SU-DHL-6 (cell line): ENCODE measurements around the gene CHORDC1.
"Not testable (repeated sequence)": the region's sequence is repeated elsewhere in the genome, so short reads cannot be mapped to it uniquely, and the experiment has no call there.

Source experiments
- H2AFZ ChIP-seq: fragments of 200-600 bp; sonication (generic); 2 replicates; pipeline ENCODE4 v1.6.1; 2014; ENCODE audit warnings: low read depth, mild to moderate bottlenecking, moderate library complexity, mixed read lengths, antibody characterized with exemption, low read length; ENCODE audit not compliant: severe bottlenecking
- H3F3A ChIP-seq: fragments of 200-600 bp; shearing (Covaris generic); 2 replicates; pipeline ENCODE4 v1.6.0; 2016; ENCODE audit warnings: antibody characterized with exemption, mild to moderate bottlenecking; ENCODE audit not compliant: insufficient read depth
- H3K27ac ChIP-seq: fragments of 200-600 bp; sonication (generic); 2 replicates; pipeline ENCODE4 v1.5.1; 2016; ENCODE audit warnings: low read depth, mild to moderate bottlenecking, low read length, moderate library complexity, mixed read lengths
- H3K27me3 ChIP-seq: fragments of 200-600 bp; sonication (generic), shearing (Covaris generic); 2 replicates; pipeline ENCODE4 v1.6.0; 2014; ENCODE audit warnings: mild to moderate bottlenecking, low read length
- H3K36me3 ChIP-seq: fragments of 200-600 bp; sonication (generic); 2 replicates; pipeline ENCODE4 v1.6.1; 2014; ENCODE audit warnings: mild to moderate bottlenecking, low read length, mixed read lengths
- H3K4me2 ChIP-seq: fragments of 300-600, 200-600 bp; shearing (Covaris generic), sonication (generic); 2 replicates; pipeline ENCODE4 v1.6.0; 2014; ENCODE audit warnings: low read length, low read depth, mild to moderate bottlenecking; ENCODE audit not compliant: poor library complexity, severe bottlenecking
- H3K4me3 ChIP-seq: fragments of 200-600 bp; sonication (generic); 2 replicates; pipeline ENCODE4 v1.5.1; 2014; ENCODE audit warnings: antibody characterized with exemption, low read length, mild to moderate bottlenecking, mixed read lengths; ENCODE audit not compliant: insufficient read depth, poor library complexity, severe bottlenecking
- H3K79me2 ChIP-seq: fragments of 200-600 bp; sonication (generic); 2 replicates; pipeline ENCODE4 v1.6.1; 2014; ENCODE audit warnings: mild to moderate bottlenecking, low read length, moderate library complexity; ENCODE audit not compliant: insufficient read depth
- H3K9ac ChIP-seq: fragments of 200-600 bp; sonication (generic); 2 replicates; pipeline ENCODE4 v1.7.0; 2014; ENCODE audit warnings: mild to moderate bottlenecking, low read length
- H3K9me2 ChIP-seq: fragments of 200-600 bp; sonication (generic); replicated peaks from 2 replicates; pipeline ENCODE4 v1.6.1; 2014; ENCODE audit warnings: low read length; ENCODE audit not compliant: insufficient read depth
- H3K9me3 ChIP-seq: fragments of 200-600 bp; sonication (generic); 2 replicates; pipeline ENCODE4 v1.6.1; 2014; ENCODE audit warnings: low read length, mixed read lengths; ENCODE audit not compliant: insufficient read depth
- H4K20me1 ChIP-seq: fragments of 200-600 bp; sonication (generic); 2 replicates; pipeline ENCODE4 v1.6.1; 2014; ENCODE audit warnings: low read depth, mild to moderate bottlenecking, antibody characterized with exemption, low read length, moderate library complexity, mixed read lengths
- EZH2phosphoT487 ChIP-seq: fragments of 200-600 bp; sonication (generic), shearing (Covaris generic); conservative IDR thresholded peaks from 2 replicates; pipeline ENCODE4 v1.6.1; 2018; ENCODE audit warnings: mild to moderate bottlenecking, antibody characterized with exemption, low read length, moderate library complexity, mixed read lengths
- TF ChIP-seq, protein P1 (sequence below): fragments of 200-600 bp; sonication (generic); IDR thresholded peaks from one replicate; pipeline ENCODE4 v1.5.1; 2017; ENCODE audit warnings: antibody characterized with exemption, mild to moderate bottlenecking, low read length, moderate library complexity; ENCODE audit not compliant: insufficient read depth, poor library complexity, severe bottlenecking

Gene CHORDC1

GRCh38 chr11:90216611-90217010 is 6.2 kb downstream of the CHORDC1 start:
- H3K9me2 ChIP-seq = no peaks in the 10 kb centered on the region
- peaks cover 54% of the 10 kb centered on the region for H3K36me3 ChIP-seq
- no peak overlapping the region for H3K4me3 ChIP-seq
- 0 out of 2 replicates have a peak, but pooled peaks cover 6% of the 10 kb centered on the region for H3F3A ChIP-seq
- no peaks in the 10 kb centered on the region for H3K9me3 ChIP-seq
- no peak overlapping the region for H2AFZ ChIP-seq
- no peak overlapping the region for H3K9ac ChIP-seq
- no peak overlapping the region for H3K4me2 ChIP-seq
- no peak for TF ChIP-seq EZH2phosphoT487
- TF ChIP-seq, protein P1, sequence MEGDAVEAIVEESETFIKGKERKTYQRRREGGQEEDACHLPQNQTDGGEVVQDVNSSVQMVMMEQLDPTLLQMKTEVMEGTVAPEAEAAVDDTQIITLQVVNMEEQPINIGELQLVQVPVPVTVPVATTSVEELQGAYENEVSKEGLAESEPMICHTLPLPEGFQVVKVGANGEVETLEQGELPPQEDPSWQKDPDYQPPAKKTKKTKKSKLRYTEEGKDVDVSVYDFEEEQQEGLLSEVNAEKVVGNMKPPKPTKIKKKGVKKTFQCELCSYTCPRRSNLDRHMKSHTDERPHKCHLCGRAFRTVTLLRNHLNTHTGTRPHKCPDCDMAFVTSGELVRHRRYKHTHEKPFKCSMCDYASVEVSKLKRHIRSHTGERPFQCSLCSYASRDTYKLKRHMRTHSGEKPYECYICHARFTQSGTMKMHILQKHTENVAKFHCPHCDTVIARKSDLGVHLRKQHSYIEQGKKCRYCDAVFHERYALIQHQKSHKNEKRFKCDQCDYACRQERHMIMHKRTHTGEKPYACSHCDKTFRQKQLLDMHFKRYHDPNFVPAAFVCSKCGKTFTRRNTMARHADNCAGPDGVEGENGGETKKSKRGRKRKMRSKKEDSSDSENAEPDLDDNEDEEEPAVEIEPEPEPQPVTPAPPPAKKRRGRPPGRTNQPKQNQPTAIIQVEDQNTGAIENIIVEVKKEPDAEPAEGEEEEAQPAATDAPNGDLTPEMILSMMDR = no peak
- H3K27me3 ChIP-seq = no peaks in the 10 kb centered on the region
- H3K79me2 ChIP-seq = peaks cover 99% of the 10 kb centered on the region
- no peak overlapping the region for H3K27ac ChIP-seq
- H4K20me1 ChIP-seq = peaks cover 48% of the 10 kb centered on the region

DNA sequence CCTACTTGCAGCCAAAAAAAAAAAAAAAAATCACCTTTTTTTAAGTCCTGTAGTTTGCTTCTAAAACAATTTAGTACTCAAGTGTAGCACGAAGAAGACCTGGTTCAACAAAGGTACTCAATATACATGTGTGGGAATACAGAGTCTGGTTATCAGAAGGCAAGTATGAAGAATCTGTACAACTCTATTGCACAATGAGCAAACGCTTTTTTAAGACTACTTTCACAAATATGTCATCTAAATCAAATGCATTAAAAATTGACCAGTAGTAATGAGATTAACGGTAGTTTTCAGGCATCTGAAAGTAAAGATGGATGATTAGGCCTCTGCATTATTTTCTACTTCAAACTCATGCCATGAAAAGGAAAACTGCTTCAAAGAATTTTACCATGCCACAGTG is 9.5 kb downstream of the CHORDC1 start:
- Histone ChIP-seq H4K20me1 (peaks cover 29% of the 10 kb centered on the region), H3K9ac (no peak overlapping the region), H2AFZ (no peak overlapping the region), H3K9me3 (no peaks in the 10 kb centered on the region), H3K4me2 (no peak overlapping the region), H3K36me3 (peaks cover 75% of the 10 kb centered on the region), H3K27ac (no peak overlapping the region), H3K9me2 (no peaks in the 10 kb centered on the region), H3K27me3 (no peaks in the 10 kb centered on the region), H3K79me2 (peaks cover 74% of the 10 kb centered on the region), H3F3A (0 out of 2 replicates have a peak, but pooled peaks cover 8% of the 10 kb centered on the region), H3K4me3 (no peak overlapping the region)
- TF ChIP-seq EZH2phosphoT487 = no peak
- TF ChIP-seq, protein P1 = no peak

DNA sequence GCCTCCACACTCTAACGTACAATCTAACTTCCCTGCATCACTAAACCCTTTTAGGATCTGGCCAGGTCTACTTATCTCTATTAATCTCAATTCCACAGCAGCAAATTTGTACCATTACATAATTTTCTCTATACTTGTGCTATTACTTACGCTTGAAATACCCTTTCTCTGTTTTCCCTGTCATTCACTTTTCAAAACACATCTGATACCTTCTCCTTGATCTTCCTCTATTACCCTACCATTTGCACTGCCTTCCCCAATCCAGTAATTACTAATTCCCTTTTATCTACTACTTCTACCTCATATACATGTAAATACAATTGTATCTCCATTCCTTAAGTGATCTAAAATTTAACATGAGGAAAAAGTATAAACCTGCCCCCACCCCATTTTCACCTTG is 14.0 kb downstream of the CHORDC1 start:
- Histone ChIP-seq H3K9me2 (no peaks in the 10 kb centered on the region), H3K27me3 (no peaks in the 10 kb centered on the region), H3K27ac (no peak overlapping the region), H3K4me3 (no peak overlapping the region), H3K9me3 (no peaks in the 10 kb centered on the region), H3K79me2 (peaks cover 30% of the 10 kb centered on the region), H4K20me1 (peaks cover 7% of the 10 kb centered on the region), H2AFZ (no peak overlapping the region), H3K36me3 (peaks cover 65% of the 10 kb centered on the region), H3K4me2 (no peak overlapping the region), H3K9ac (no peak overlapping the region), H3F3A (peaks cover 28% of the 10 kb centered on the region)
- TF ChIP-seq EZH2phosphoT487 = no peak
- TF ChIP-seq, protein P1 = no peak

DNA sequence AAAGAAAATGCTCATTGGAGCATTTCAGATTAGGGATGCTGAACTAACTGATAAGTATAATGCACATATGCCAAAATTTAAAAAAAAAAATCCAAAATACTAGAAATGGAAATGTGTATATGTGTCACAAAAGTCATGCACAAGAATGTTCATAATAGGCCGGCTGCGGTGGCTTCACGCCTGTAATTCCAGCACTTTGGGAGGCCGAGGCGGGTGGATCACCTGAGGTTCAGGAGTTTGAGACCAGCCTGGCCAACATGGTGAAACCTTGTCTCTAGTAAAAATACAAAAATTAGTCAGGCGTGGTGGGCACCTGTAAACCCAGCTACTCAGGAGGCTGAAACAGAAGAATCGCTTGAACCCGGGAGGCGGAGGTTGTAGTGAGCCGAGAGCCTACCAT is 14.9 kb downstream of the CHORDC1 start:
- H3K9ac ChIP-seq, H3K9me2 ChIP-seq, H4K20me1 ChIP-seq, H3K4me3 ChIP-seq, H3K27me3 ChIP-seq, H3K9me3 ChIP-seq, H3K4me2 ChIP-seq, H2AFZ ChIP-seq, H3K27ac ChIP-seq: not testable (repeated sequence)
- Histone ChIP-seq H3K79me2 (peaks cover 21% of the 10 kb centered on the region), H3F3A (peaks cover 36% of the 10 kb centered on the region), H3K36me3 (peaks cover 66% of the 10 kb centered on the region)
